Osteocyte (in vitro differentiated cells): ENCODE data around the gene RGS9BP. TPM values are rescaled to one million over a fixed set of nuclear protein-coding genes. Genes with fewer than 3 reads are reported as not detected.

Source experiments
- DNase-seq: peaks from one replicate; pipeline ENCODE4 v3.0.0; 2021; ENCODE audit warnings: mixed read lengths; ENCODE audit not compliant: unreplicated experiment; ENCODE audit errors: extremely low spot score
- H3K27ac Mint-ChIP-seq: one replicate; pipeline ENCODE4 v1.8.0; 2021; ENCODE audit warnings: mild to moderate bottlenecking, mixed read lengths; ENCODE audit not compliant: unreplicated experiment
- H3K27me3 Mint-ChIP-seq: one replicate; pipeline ENCODE4 v1.8.0; 2021; ENCODE audit warnings: mixed read lengths; ENCODE audit not compliant: unreplicated experiment
- H3K36me3 Mint-ChIP-seq: one replicate; pipeline ENCODE4 v1.8.0; 2021; ENCODE audit warnings: mixed read lengths; ENCODE audit not compliant: unreplicated experiment
- H3K4me1 Mint-ChIP-seq: one replicate; pipeline ENCODE4 v1.8.0; 2021; ENCODE audit warnings: mixed read lengths; ENCODE audit not compliant: unreplicated experiment
- H3K4me3 Mint-ChIP-seq: one replicate; pipeline ENCODE4 v1.8.0; 2021; ENCODE audit warnings: mild to moderate bottlenecking, moderate library complexity, mixed read lengths; ENCODE audit not compliant: unreplicated experiment
- H3K9me3 Mint-ChIP-seq: one replicate; pipeline ENCODE4 v1.8.0; 2021; ENCODE audit warnings: mixed read lengths; ENCODE audit not compliant: unreplicated experiment
- total RNA-seq: library from RNA; stranded (reverse); gene quantifications from 2 replicates; pipeline ENCODE4 v1.2.1, GENCODE V29; 2021
- TF ChIP-seq, protein P1 (sequence below): fragments of 200-600 bp; sonication (generic); IDR thresholded peaks from 2 replicates; pipeline ENCODE4 v1.5.0; 2021; ENCODE audit warnings: antibody characterized with exemption, mild to moderate bottlenecking, moderate library complexity

RGS9BP gene
- total RNA-seq, 1 donor from 2014 or later: 0.86 TPM

DNA sequence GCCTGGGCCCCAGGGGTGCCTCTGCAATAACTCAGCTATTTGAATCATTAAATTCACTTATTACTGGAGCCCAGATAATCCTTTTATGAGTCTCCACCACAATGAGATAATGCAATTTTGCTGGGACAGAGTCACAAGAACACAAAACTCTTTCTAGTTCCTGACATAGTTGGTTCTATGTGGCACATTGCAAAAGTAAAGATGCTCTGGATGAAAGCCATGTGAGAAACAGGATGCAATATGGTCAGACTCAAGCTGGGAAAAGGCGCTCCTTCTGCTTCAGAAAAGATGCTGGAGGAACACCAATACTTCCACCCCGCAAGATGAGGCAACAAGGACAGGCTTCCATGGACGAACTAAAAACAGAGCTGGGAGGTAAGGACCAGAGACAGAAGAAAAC, 6.3 kb upstream of the RGS9BP start:
- DNase-seq: no peak
- no peaks in the 10 kb centered on the region for H3K9me3 Mint-ChIP-seq
- H3K4me3 Mint-ChIP-seq: no peak overlapping the region
- peaks cover 4% of the 10 kb centered on the region for H3K36me3 Mint-ChIP-seq
- TF ChIP-seq, protein P1, sequence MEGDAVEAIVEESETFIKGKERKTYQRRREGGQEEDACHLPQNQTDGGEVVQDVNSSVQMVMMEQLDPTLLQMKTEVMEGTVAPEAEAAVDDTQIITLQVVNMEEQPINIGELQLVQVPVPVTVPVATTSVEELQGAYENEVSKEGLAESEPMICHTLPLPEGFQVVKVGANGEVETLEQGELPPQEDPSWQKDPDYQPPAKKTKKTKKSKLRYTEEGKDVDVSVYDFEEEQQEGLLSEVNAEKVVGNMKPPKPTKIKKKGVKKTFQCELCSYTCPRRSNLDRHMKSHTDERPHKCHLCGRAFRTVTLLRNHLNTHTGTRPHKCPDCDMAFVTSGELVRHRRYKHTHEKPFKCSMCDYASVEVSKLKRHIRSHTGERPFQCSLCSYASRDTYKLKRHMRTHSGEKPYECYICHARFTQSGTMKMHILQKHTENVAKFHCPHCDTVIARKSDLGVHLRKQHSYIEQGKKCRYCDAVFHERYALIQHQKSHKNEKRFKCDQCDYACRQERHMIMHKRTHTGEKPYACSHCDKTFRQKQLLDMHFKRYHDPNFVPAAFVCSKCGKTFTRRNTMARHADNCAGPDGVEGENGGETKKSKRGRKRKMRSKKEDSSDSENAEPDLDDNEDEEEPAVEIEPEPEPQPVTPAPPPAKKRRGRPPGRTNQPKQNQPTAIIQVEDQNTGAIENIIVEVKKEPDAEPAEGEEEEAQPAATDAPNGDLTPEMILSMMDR: no peak
- no peaks in the 10 kb centered on the region for H3K27me3 Mint-ChIP-seq
- no peak overlapping the region for H3K27ac Mint-ChIP-seq
- H3K4me1 Mint-ChIP-seq: peaks cover 30% of the 10 kb centered on the region

- peaks cover 2% of the 10 kb centered on the region for H3K27me3 Mint-ChIP-seq
- H3K27ac Mint-ChIP-seq: peak overlapping the region; percentile 45
- H3K4me3 Mint-ChIP-seq: no peak overlapping the region
- TF ChIP-seq, protein P1: no peak
- peaks cover 30% of the 10 kb centered on the region for H3K4me1 Mint-ChIP-seq
- no peak for DNase-seq
- no peaks in the 10 kb centered on the region for H3K9me3 Mint-ChIP-seq
- H3K36me3 Mint-ChIP-seq: no peaks in the 10 kb centered on the region
Observed at GRCh38 chr19:32671883-32672593, 3.6 kb upstream of the RGS9BP start.

- Mint-ChIP-seq H3K27ac (no peak overlapping the region), H3K27me3 (peaks cover 10% of the 10 kb centered on the region), H3K4me3 (peak overlapping the region; percentile 44), H3K9me3 (no peaks in the 10 kb centered on the region), H3K36me3 (no peaks in the 10 kb centered on the region), H3K4me1 (peaks cover 35% of the 10 kb centered on the region)
- DNase-seq: no peak
- TF ChIP-seq, protein P1: no peak
Observed at GRCh38 chr19:32672841-32673240, 2.8 kb upstream of the RGS9BP start.

DNA sequence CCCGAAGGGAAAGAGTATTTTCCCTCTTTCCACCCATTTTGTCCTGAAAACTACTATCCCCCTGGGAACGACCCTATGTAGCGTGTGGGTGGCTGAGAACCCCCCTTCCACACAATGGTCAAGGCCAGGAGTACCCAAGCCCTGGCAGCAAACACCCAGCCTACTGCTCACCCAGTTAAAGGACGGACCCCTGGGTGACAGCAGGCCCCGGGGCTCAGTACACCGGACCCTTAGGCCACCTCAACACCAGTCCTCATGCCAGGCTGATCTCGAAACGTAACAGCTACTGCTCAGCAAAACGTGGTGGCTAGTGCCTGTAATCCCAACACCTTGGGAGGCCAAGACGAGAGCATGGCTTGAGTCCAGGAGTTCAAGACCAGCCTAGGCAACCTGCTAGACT, 2.1 kb upstream of the RGS9BP start:
- peaks cover 35% of the 10 kb centered on the region for H3K4me1 Mint-ChIP-seq
- no peak for DNase-seq
- H3K36me3 Mint-ChIP-seq: no peaks in the 10 kb centered on the region
- no peaks in the 10 kb centered on the region for H3K9me3 Mint-ChIP-seq
- TF ChIP-seq, protein P1: no peak
- peaks cover 13% of the 10 kb centered on the region for H3K27me3 Mint-ChIP-seq
- no peak overlapping the region for H3K27ac Mint-ChIP-seq
- H3K4me3 Mint-ChIP-seq: peak overlapping the region; percentile 90

DNA sequence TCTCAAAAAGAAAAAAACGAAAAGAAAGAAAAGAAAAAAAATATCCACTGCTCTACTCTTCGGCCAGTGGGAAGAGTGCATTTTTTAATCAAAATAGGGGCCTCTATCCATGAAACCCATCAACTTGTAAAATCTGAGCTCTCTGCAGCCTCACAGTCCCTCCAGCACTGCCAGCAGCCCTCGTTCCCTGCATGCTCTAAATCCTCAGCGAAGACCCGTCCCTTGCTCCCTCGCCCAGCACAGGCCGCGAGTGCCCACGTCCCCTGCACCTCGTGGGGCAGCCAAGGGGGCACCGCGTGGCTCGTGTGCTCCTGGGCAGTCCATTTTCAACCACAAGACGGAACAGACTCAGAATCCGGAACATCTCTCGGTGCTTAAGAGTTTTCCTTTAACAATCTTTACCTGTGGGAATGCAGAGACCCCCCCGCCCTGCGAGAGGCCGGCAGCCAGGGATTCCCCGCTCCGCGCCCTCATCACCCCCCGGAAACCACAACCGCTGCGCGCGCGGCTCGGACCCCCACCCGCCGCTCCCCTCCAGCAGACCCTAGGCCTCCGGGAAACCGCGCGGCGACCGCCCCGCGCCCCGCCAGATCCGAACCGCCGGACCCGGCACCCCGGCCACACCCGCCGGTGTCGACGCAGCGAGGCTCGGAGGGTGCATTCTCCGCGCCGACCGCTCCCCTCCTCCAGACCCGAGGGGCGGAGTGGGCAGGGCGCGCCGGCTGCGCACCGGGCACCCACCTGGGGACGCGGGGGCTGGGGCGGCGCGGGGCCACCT, 1.3 kb upstream of the RGS9BP start:
- peaks cover 34% of the 10 kb centered on the region for H3K4me1 Mint-ChIP-seq

More for the DNA sequence above, 1.3 kb upstream of the RGS9BP start:
- H3K4me3 Mint-ChIP-seq: peak overlapping the region; percentile 90
- H3K27me3 Mint-ChIP-seq: peaks cover 15% of the 10 kb centered on the region
- TF ChIP-seq, protein P1: no peak
- peak overlapping the region; percentile 50 for H3K27ac Mint-ChIP-seq
- H3K9me3 Mint-ChIP-seq: no peaks in the 10 kb centered on the region
- DNase-seq: no peak
- no peaks in the 10 kb centered on the region for H3K36me3 Mint-ChIP-seq
